Mesothelial cell of epicardium (in vitro differentiated cells): Measurements from ENCODE around the gene TBCB. TPM values are rescaled to one million over a fixed set of nuclear protein-coding genes. Genes with fewer than 3 reads are reported as not detected.

Source experiments
- DNase-seq, 2 experiments: peaks; one replicate each; pipeline ENCODE4 v3.0.0; 2021; ENCODE audit warnings: low spot score in 2 of 2; ENCODE audit not compliant: unreplicated experiment in 2 of 2
- H3K27ac Mint-ChIP-seq: 2 replicates; pipeline ENCODE4 v1.8.0; 2021; ENCODE audit warnings: mixed read lengths
- H3K27me3 Mint-ChIP-seq: 2 replicates; pipeline ENCODE4 v1.8.0; 2021; ENCODE audit warnings: low read depth, mixed read lengths
- H3K36me3 Mint-ChIP-seq: 2 replicates; pipeline ENCODE4 v1.8.0; 2021; ENCODE audit warnings: mixed read lengths
- H3K4me1 Mint-ChIP-seq: 2 replicates; pipeline ENCODE4 v1.8.0; 2021; ENCODE audit warnings: mixed read lengths
- H3K4me3 Mint-ChIP-seq: 2 replicates; pipeline ENCODE4 v1.8.0; 2021; ENCODE audit warnings: mild to moderate bottlenecking, moderate library complexity, mixed read lengths
- H3K9me3 Mint-ChIP-seq: 2 replicates; pipeline ENCODE4 v1.8.0; 2021; ENCODE audit warnings: mixed read lengths
- CTCF ChIP-seq: fragments of 200-600 bp; sonication (generic); IDR thresholded peaks from one replicate; pipeline ENCODE4 v1.5.0; 2021; ENCODE audit warnings: antibody characterized with exemption; ENCODE audit not compliant: unreplicated experiment
- total RNA-seq: library from RNA; stranded (reverse); gene quantifications from 3 replicates; pipeline ENCODE4 v1.2.1, GENCODE V29; 2021

Gene TBCB
- total RNA-seq, 1 donor from 2014 or later = 115 TPM

DNA sequence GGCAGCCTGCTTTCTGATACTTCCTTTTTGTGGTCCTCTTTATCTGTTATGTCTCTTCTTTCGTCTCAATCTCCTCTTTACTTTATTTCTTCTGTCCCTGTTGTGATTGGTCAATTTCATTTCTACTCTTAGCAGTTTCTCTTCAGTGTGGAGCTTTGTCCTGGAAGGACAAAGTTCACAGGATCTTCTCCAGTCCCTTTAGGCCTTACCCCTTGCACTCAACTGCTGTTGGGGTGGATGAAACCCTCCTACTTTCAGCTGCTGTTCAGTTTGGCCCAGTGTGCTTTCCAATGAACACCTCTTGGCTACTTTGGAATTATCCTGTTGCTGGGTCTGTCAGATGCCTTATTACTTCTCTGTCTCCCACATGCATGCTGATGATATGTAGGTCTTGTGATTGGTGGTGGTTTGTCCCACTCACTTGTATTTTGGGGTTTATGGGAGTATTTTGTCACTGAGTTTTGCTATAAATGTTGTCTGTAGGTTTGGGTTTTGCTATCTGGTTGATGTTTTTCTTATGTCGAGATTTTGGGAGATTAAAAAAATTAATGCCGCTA lies 35.8 kb upstream of the TBCB start:
- H3K4me1 Mint-ChIP-seq = no peaks in the 10 kb centered on the region
- no peak for DNase-seq
- H3K36me3 Mint-ChIP-seq = peaks cover 6% of the 10 kb centered on the region
- H3K4me3 Mint-ChIP-seq = no peak overlapping the region
- H3K27ac Mint-ChIP-seq = no peak overlapping the region
- H3K9me3 Mint-ChIP-seq = no peaks in the 10 kb centered on the region
- H3K27me3 Mint-ChIP-seq = no peaks in the 10 kb centered on the region
- TF ChIP-seq CTCF = no peak

DNA sequence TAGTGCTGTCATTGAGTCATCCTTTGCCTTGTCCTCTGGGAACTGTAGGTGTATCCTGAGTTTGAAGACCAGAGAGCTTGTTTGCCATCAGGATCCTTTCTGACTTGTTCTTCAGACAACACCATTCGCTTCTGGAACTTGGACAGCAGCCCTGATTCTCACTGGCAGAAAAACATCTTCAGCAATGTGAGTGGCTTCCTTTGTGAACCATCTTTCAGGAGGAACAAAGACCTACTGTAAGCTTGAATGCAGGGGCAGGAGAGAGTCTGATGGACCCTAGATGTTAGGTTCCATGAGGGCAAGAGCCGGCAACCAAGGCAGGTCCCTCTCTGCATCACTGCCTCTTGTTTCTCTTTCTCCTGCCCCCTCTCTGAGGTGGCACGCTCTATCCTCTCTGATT lies 33.9 kb upstream of the TBCB start:
- no peak for TF ChIP-seq CTCF
- Mint-ChIP-seq H3K27me3 (no peaks in the 10 kb centered on the region), H3K4me3 (no peak overlapping the region), H3K9me3 (no peaks in the 10 kb centered on the region), H3K4me1 (no peaks in the 10 kb centered on the region), H3K36me3 (peaks cover 3% of the 10 kb centered on the region), H3K27ac (no peak overlapping the region)
- no peak for DNase-seq

DNA sequence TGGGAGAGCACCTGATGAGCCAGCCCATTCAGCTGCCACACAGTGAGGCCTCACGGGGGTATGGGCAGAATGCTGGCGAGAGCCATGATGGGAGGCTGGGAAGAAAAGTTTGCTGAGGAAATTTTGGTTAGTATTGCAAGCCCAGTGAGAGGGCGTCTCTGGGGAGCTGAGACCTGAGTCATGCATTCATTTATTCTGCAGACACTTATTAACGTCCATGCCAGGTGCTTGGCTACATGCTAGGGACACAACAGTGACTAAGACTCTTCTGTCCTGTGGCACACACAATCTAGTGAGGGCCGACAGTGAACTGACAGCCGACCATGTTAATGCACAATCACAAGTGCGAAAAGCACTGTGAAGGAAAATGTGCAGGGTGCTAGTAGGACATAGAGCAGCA lies 33.4 kb upstream of the TBCB start:
- Mint-ChIP-seq H3K27ac (no peak overlapping the region), H3K27me3 (no peaks in the 10 kb centered on the region), H3K4me1 (no peaks in the 10 kb centered on the region), H3K36me3 (peaks cover 3% of the 10 kb centered on the region), H3K4me3 (no peak overlapping the region), H3K9me3 (no peaks in the 10 kb centered on the region)
- no peak for DNase-seq
- no peak for TF ChIP-seq CTCF

GRCh38 chr19:36082916-36083315 lies 32.4 kb upstream of the TBCB start:
- no peak for TF ChIP-seq CTCF
- DNase-seq = no peak
- Mint-ChIP-seq H3K4me1 (no peaks in the 10 kb centered on the region), H3K4me3 (no peak overlapping the region), H3K9me3 (no peaks in the 10 kb centered on the region), H3K36me3 (peaks cover 3% of the 10 kb centered on the region), H3K27ac (no peak overlapping the region), H3K27me3 (no peaks in the 10 kb centered on the region)

GRCh38 chr19:36084231-36085009 lies 30.8 kb upstream of the TBCB start:
- Mint-ChIP-seq H3K27ac (no peak overlapping the region), H3K36me3 (peaks cover 3% of the 10 kb centered on the region), H3K4me1 (no peaks in the 10 kb centered on the region), H3K27me3 (no peaks in the 10 kb centered on the region), H3K4me3 (no peak overlapping the region), H3K9me3 (no peaks in the 10 kb centered on the region)
- DNase-seq = no peak
- TF ChIP-seq CTCF = no peak
